Kidney capillary endothelial cell (primary cell): Measurements from ENCODE around the gene HECTD4.
"Not testable (repeated sequence)": the region's sequence is repeated elsewhere in the genome, so short reads cannot be mapped to it uniquely, and the experiment has no call there.

Experiments
- DNase-seq: peaks from one replicate; pipeline ENCODE4 v3.0.0-alpha.2; 2018; ENCODE audit warnings: low spot score

Gene HECTD4

DNA sequence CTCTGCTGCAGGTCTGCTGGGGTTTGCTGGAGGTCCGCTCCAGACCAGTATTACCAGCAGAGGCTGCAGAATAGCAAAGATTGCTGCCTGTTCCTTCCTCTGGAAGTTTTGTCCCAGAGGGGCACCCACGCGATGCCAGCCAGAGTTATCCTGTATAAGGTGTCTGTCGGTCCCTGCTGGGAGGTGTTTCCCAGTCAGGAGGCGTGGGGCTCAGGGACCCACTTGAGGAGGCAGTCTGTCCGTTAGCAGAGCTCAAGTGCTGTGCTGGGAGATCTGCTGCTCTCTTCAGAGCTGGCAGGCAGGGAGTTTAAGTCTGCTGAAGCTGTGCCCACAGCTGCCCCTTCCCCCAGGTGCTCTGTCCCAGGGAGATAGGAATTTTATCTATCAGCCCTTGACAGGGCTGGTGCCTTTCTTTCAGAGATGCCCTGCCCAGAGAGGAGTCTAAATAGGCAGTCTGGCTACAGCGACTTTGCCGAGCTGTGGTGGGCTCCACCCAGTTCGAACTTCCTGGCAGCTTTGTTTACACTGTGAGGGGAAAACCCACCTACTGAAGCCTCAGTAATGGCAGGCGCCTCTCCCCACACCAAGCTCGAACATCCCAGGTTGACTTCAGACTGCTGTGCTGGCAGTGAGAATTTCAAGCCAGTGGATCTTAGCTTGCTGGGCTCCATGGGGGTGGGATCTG, 223.6 kb downstream of the HECTD4 start:
- DNase-seq: not testable (repeated sequence)

DNA sequence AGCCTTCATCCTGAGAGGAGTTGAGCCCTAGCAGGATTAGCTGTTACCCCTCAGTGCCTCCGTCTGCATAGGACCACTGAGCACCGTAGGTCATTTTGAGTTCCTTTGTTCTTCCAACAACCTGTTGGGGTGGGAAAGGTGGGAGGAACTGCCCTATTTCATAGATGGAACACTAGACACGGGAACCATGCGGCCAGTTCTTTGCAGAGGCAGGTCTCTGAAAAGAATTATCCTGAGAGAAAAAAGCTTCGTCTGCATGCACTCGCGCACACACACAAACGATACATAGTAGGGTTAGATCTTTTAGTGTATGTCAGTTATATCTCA, 228.4 kb downstream of the HECTD4 start:
- no peak for DNase-seq

- no peak for DNase-seq
Measured at GRCh38 chr12:112153181-112153892, 228.9 kb downstream of the HECTD4 start.

- no peak for DNase-seq
Measured at GRCh38 chr12:112151766-112152541, 230.3 kb downstream of the HECTD4 start.

- DNase-seq: no peak
Measured at GRCh38 chr12:112149596-112149995, 232.6 kb downstream of the HECTD4 start.

GRCh38 chr12:112148031-112148513, 234.2 kb downstream of the HECTD4 start:
- DNase-seq: no peak

- no peak for DNase-seq
Measured at GRCh38 chr12:112146123-112146522, 236.1 kb downstream of the HECTD4 start.

DNA sequence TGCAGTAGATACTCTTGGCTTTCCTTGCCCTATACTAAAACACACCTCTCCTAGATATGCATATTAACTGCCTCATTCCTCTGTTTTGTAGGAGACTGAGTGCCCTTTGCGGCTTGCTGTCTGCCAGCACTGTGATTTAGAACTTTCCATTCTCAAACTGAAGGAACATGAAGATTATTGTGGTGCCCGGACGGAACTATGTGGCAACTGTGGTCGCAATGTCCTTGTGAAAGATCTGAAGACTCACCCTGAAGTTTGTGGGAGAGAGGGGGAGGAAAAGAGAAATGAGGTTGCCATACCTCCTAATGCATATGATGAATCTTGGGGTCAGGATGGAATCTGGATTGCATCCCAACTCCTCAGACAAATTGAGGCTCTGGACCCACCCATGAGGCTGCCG, 241.5 kb downstream of the HECTD4 start:
- no peak for DNase-seq

DNA sequence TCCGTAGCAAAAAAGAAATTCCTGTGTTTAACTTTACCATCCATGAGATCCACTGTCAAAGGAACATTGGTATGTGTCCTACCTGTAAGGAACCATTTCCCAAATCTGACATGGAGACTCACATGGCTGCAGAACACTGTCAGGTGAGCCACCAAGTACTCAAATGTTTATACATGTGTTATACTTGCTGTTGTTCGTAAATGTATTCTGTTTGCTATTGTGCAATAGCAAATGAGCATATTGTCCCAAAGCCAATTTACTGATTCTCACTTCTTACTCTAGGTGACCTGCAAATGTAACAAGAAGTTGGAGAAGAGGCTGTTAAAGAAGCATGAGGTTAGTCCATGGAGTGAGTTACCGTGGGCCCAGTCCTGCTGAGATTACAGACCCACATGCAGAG, 247.5 kb downstream of the HECTD4 start:
- no peak for DNase-seq

GRCh38 chr12:112133418-112133817, 248.8 kb downstream of the HECTD4 start:
- DNase-seq: no peak

DNA sequence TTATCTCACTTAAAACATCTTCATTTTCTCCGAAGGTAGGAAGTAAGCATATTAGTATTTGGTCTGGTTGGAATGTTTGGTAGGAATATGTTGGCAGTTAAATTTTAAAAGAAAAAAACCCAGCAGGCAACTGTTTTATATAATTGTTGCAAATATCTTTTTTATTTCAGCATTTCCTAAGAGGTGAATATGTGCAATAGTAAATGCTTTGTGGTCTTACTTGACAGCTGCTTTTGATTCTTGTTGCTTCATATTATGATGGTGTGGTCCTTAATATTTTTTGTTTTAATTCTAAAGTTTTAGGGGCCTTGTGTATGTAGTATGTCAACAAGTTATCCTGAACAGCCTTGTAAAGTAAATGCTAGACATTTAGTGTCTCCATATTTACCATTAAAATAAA, 250.5 kb downstream of the HECTD4 start:
- DNase-seq: no peak

DNA sequence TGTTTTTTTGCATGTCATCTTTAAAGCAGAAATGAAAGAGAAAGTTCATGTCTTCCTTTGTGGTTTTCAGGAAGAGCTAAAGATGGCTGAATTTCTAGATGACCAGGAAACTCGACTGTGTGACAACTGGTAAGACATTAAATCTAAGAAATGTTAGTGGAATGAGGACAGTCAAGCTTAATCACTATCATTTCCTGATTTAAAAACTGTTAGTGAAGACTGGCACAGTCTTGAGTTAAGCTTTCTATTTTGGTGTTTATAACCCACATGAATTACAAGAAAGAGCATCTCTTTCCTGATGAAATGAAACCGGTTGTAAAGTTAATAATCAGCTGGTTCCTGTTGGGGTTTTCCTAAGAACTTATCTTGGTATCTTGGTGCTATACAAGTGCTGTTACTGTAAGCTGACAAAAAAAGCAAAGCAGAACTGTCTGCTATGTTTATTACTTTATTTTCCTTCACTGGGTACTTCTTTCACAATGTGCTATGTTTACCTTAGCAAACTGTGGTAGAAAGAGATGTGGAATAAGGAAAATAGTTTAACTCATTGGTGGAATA, 251.7 kb downstream of the HECTD4 start:
- DNase-seq: peak; percentile 33

GRCh38 chr12:112126911-112127310, 255.3 kb downstream of the HECTD4 start:
- no peak for DNase-seq

DNA sequence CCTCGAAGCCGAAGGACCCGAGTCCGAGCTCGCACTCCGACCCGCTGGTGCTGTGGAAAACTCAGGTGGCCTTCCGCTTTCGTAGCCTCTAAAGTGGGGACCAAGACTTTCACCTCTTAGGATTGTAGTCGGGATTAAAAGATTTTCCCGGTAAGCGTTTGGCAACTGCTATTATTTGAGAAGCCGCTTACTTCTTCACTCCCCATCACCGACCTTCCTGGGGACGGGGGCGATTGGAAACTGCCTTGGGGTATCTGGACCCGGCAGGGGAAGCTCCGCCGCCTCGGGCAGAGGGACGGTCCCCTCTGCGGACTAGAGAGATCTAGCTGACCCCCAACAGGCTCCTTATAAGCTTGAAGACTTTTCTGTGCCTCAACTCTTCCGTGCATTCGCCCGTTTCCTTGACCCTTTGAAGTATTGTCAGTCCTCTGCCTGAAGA, 256.2 kb downstream of the HECTD4 start:
- DNase-seq: no peak

DNA sequence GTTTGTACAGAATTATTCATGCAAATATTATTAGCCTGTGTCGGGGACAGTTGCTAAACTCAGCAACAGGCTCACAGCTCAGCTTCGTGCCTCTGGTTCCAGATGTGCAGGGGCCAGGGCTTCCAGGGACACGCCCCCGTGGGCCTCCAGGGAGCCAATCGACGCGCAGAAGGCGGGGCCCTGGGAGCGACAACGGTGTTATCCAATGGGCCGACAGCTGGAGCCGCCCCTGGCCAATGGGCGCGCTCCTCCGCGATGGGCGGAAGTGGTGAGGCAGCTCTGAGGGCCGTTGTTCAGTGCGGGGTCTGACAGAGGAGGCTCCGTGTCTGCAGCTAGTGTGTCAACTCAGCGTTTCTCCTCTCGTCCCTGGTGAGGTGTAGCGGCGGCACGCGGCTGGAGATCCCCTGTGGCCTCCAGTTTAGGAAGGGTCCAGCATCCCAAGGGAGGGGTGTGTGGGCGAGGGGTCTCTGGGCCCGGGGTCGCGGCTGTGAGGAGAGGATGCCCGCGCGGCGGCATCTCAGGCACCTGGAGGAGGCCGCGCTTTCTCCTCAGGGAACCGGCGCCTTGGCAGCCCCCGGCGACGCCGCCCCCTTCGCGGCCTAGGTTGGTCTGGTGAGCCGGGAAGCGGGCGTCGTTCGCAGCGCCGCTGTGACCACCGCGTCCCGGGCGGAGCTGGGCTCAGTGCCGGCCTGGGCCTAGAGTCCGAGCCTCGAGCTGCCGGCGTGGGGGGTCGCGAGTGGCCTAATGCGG, 256.8 kb downstream of the HECTD4 start, which contains the start of gene TRAFD1:
Gene TRAFD1 (plus strand): TSS at position 311 of the 750 bp plus-strand sequence. CDS start 4,963 bp downstream, outside the sequence.
- peak; percentile 97 for DNase-seq

- DNase-seq: no peak
Measured at GRCh38 chr12:112124918-112125249, 257.3 kb downstream of the HECTD4 start.

DNA sequence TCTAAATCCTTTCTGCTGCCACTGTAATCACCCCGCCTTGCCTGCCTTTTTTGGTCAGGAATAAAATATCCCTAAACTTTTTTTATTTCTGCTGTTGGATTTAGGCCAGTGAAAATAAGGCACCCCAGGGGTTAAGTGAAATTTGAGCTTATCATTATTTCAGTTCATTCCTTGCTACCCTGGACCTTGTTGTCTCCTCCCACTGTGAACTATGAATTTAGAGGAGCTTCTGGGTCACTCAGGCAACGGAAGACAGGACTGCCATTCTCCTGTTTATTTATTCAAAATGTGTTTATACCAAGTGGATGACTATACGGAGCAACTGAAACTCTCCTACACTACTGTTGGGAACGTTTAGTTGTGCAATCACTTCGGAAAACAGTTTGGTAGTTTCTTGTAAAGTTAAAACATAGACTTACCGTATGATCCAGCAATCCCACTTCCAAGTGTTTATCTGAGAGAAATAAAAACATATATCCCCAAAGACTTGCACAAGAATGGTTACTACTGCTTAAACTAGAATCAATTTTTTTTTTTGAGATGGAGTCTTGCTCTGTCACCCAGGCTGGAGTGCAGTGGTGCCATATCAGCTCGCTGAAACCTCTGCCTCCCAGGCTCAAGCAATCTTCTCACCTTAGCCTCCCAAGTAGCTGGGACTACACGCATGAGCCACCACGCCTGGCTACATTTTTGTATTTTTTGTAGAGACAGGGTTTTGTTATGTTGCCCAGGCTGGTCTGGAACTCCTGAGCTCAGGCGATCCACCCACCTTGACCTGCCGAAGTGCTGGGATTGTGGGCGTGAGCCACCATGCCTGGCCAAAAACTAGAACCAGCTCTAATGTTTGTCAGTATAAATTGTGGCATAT, 259.2 kb downstream of the HECTD4 start:
- no peak for DNase-seq

- no peak for DNase-seq
Measured at GRCh38 chr12:112121780-112122565, 260.3 kb downstream of the HECTD4 start.

GRCh38 chr12:112117685-112118084, 264.5 kb downstream of the HECTD4 start:
- no peak for DNase-seq
